Measurements from ENCODE around the gene IGF2. TPM values are rescaled to one million over a fixed set of nuclear protein-coding genes. Genes with fewer than 3 reads are reported as not detected.
A peak's percentile ranks its signal among the peaks of the same experiment; 100 is the strongest.

The IGF2 gene
- total and polyA plus RNA-seq, 2 of the 8 experiments (the other 6 are each of a cell fraction or from before 2014, with no cell fraction given) = 0.74 to 1.5 TPM

DNA sequence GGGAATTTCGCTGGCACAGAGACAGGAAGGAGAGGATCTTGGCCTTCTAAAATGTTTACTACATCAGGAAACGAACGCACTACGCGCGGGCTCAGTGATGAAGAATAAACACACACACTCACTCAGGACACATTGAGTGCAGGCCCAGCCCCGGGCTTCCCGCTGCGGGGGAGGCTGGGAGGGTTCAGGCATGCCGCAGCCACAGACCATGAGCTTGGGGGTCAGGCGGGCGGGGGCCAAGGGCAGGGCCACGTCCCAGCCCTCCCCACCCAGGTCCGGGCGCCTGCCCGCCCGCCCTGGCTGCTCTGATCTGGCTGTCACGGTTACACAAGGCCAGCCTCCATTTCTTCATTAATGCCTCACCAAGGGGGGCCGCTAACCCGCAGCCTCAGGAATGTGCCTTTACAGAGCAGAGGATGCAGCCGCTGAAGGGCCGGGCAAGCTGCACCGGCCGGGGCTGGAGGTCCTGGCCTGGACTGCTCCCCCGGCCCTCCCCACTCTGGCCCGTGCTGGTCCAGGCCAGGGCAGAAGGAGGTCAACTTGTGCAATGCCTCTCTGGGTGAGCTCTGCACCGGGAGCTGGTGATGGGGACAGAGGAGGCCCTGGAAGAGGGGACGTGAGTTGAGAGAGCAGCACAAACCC is 41.7 kb downstream of the IGF2 start (continued):
- TF ChIP-seq, protein P1, sequence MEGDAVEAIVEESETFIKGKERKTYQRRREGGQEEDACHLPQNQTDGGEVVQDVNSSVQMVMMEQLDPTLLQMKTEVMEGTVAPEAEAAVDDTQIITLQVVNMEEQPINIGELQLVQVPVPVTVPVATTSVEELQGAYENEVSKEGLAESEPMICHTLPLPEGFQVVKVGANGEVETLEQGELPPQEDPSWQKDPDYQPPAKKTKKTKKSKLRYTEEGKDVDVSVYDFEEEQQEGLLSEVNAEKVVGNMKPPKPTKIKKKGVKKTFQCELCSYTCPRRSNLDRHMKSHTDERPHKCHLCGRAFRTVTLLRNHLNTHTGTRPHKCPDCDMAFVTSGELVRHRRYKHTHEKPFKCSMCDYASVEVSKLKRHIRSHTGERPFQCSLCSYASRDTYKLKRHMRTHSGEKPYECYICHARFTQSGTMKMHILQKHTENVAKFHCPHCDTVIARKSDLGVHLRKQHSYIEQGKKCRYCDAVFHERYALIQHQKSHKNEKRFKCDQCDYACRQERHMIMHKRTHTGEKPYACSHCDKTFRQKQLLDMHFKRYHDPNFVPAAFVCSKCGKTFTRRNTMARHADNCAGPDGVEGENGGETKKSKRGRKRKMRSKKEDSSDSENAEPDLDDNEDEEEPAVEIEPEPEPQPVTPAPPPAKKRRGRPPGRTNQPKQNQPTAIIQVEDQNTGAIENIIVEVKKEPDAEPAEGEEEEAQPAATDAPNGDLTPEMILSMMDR (IDR thresholded peaks at IDR 0.05; ENCODE audit: control extremely low read depth in 1 of 3, insufficient read depth in 1 of 3, low read depth in 1 of 3, low read length in 3 of 3) = no peak
- TF ChIP-seq MAFK (IDR thresholded peaks at IDR 0.05; ENCODE audit: low read depth, low read length) (no peak), EZH2 (IDR thresholded peaks at IDR 0.05; ENCODE audit: low read depth, low read length, severe bottlenecking) (no peak), ASH2L (IDR thresholded peaks at IDR 0.05; ENCODE audit: low read length) (peak; percentile 57), CBX5 (IDR thresholded peaks at IDR 0.05; ENCODE audit: low read depth, low read length) (no peak), HDAC6 (IDR thresholded peaks at IDR 0.05; ENCODE audit: low read depth, low read length) (no peak), SAP30 (IDR thresholded peaks at IDR 0.05; ENCODE audit: insufficient read depth, insufficient replicate concordance, low read length) (no peak), CREB1 (IDR thresholded peaks at IDR 0.05) (no peak), GTF2F1 (IDR thresholded peaks at IDR 0.05; ENCODE audit: borderline replicate concordance, low read depth, low read length) (no peak), RBBP5 (IDR thresholded peaks at IDR 0.05; ENCODE audit: borderline replicate concordance, low read depth, low read length) (peak; percentile 54; the same call in 1 of the 2 replicates), KDM1A (IDR thresholded peaks at IDR 0.05; ENCODE audit: borderline replicate concordance, low read length) (no peak), JUN (IDR thresholded peaks at IDR 0.05; ENCODE audit: low read depth, low read length) (no peak), POU5F1 (IDR thresholded peaks at IDR 0.05; ENCODE audit: low read depth, low read length) (no peak), EGR1 (IDR thresholded peaks at IDR 0.05; ENCODE audit: borderline replicate concordance, low read depth, low read length) (no peak), TAF7 (optimal IDR thresholded peaks at IDR 0.05; ENCODE audit: borderline replicate concordance, low read depth, low read length) (no peak), SIRT6 (IDR thresholded peaks at IDR 0.05; ENCODE audit: low read length) (no peak), FOSL1 (IDR thresholded peaks at IDR 0.05; ENCODE audit: insufficient read depth, low read depth, low read length) (no peak), CTBP2 (IDR thresholded peaks at IDR 0.05; ENCODE audit: borderline replicate concordance, insufficient read depth, insufficient read length, low read length) (no peak), GABPA (IDR thresholded peaks at IDR 0.05; ENCODE audit: borderline replicate concordance, insufficient read depth, low read length) (no peak), NRF1 (IDR thresholded peaks at IDR 0.05; ENCODE audit: low read depth, low read length) (no peak), TEAD4 (IDR thresholded peaks at IDR 0.05; ENCODE audit: low read depth, low read length) (peak; percentile 90), BRCA1 (IDR thresholded peaks at IDR 0.05; ENCODE audit: low read depth, low read length) (no peak)

Measured in H1 (cell line).